ENCODE measurements around the gene CHCHD4.

The CHCHD4 gene

DNA sequence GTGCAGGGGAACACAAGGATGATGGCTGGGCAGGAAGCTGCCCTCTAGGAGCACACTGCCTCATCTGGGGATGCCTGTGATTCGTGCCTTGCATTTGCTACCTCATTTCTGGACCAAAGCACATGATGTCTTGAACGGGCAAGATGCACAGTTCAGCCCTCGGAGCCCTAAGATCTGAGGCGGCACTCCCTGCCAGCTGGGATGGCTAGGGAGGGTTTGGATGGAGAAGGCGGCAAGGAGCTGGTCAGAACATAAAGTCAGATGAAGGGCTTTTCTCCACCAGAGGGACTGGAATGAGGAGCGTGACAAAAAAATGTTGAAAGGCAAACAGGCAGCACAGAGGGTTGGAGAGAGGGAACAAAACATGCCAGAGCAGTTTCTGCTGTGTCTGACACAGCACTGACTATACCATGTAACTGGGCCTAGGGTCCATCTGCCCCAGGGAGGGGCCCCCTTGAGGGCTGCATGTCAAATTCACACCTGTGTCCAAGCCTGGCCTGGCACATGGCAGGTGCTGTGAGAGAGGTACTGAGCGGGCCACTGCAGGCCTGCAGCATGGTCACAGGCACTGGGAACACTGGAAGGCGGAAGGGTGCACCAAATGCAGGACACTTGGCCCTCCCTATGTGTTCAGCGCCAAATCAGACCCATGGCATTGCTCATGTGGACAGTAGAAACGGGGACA is 21.9 kb upstream of the CHCHD4 start:
- no peak for TF ChIP-seq CTCF (conservative IDR thresholded peaks at IDR 0.05; ENCODE audit: low read depth)
- ChIA-PET POLR2A (ENCODE audit: low non-redundant PET) (no interaction called here), CTCF (no interaction called here)
- no peak for DNase-seq (ENCODE audit: low spot score)
- peak overlapping the region; percentile 97 for H3K27ac ChIP-seq

DNA sequence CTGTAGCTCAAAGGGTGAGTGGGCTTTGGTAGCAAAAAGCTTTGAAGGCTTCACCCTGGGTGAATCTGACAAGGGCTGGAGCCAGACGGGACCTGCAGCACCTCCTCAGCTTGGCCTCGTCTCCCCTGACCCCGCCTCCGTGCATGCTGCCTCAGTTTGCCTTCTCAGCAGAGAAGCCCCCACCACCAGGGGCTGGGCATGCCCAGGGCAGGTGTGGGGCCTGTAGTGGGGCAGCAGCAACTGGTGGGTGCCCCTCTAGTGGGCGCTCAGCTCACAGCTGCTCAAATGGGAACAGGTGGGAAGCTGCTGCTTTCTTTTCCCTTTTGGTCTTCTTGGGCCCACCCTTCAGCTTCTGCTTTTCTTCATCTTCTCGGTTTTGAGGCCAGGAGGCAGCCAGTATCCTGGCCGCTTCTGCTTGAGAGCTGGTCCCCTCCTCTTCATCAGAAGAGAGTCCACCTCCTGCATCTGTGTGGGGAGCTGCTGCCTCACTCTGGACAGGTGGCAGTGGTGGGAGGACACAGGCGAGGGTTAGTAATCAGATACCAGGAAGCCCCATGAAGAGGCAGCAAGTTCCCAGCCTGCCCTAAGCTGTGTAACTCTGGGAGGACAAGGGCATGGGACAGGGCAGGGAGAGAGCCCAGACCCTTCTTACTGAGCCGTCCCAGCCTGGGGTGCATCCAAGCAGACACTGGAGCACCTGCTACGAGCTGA is 21.2 kb upstream of the CHCHD4 start:
- DNase-seq (ENCODE audit: low spot score): no peak
- CTCF ChIA-PET: no interaction called here
- POLR2A ChIA-PET (ENCODE audit: low non-redundant PET): interaction anchor here (0.9 kb wide), 1 partner anchor 9 kb away, joined by 3 read pairs; no protein-coding TSS in a partner anchor
- H3K27ac ChIP-seq: peak overlapping the region; percentile 97
- TF ChIP-seq CTCF (conservative IDR thresholded peaks at IDR 0.05; ENCODE audit: low read depth): no peak

DNA sequence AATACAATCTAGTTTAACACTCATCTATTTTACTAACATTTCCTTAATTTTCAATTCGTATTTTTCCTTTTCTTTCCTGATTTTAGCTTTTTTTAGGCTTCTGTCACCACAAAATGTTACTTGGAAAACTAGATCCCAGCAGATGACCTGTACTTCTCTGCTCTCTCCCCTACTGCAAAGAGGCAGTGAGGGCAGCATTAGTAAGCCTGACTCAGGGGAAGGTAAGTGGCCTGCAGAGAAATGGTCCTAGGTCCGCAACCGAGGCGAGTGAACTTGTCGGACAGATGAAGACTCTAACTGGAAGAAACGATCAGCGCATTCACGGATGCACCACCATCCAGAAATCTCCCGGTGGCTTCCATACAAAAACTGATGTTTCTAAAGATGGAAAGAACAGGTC is 20.6 kb upstream of the CHCHD4 start:
- CTCF ChIA-PET: no interaction called here
- TF ChIP-seq CTCF (conservative IDR thresholded peaks at IDR 0.05; ENCODE audit: low read depth): no peak
- peak overlapping the region; percentile 97 for H3K27ac ChIP-seq
- DNase-seq (ENCODE audit: low spot score): no peak
- POLR2A ChIA-PET (ENCODE audit: low non-redundant PET): interaction anchor here (0.9 kb wide), 1 partner anchor 8 kb away, joined by 3 read pairs; no protein-coding TSS in a partner anchor

- ChIA-PET CTCF (interaction anchor here (1.0 kb wide), 1 partner anchor 248 kb away, joined by 3 read pairs; no protein-coding TSS in a partner anchor), POLR2A (ENCODE audit: low non-redundant PET) (interaction anchor here (0.9 kb wide), 1 partner anchor 8 kb away, joined by 3 read pairs; no protein-coding TSS in a partner anchor)
- no peak for TF ChIP-seq CTCF (conservative IDR thresholded peaks at IDR 0.05; ENCODE audit: low read depth)
- peak; percentile 87 for DNase-seq (ENCODE audit: low spot score)
- peak overlapping the region; percentile 97 for H3K27ac ChIP-seq
These were observed 19.9 kb upstream of the CHCHD4 start for GRCh38 chr3:14144423-14145075.

DNA sequence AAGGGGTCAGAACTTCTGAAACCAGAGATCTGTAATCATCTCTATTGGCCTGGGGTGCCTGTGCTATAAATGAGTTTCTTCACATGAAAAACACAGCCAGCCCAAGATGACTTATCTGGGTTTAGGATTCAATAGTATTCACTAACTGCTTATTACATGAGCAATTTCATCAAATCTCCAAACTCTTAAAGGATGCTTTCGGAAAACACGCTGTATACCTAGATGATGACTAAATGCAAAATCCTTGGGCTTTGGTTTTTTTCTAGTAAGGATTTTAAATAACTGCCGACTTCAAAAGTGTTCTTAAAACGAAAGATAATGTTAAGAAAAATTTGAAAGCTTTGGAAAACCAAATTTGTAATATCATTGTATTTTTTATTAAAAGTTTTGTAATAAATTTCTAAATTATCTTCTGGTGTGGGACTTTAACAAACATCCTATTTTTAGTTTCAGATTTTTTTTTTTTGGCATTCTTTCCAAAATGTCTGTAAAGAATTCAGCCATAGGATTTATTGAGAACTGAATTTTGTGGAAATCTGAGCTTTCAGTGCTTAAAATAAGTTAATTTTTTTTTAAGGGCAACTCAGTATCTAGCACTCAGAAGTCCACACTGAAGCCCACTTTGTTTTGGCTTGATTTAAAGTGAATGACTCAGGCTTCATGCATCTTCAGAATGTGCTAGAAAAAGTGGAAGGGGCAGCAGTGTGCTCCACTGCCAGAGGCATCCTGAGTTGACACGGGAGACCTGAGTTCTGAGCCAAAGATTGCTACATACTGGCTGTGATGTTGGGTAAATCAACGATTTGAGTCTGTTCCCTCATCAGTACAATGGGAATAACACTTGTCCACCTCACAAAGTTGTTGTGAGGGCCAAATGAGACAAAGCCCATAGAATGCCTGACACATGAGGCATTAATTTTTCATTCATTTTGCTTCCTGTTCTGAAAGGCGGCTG is 18.9 kb upstream of the CHCHD4 start:
- peak overlapping the region; percentile 97 for H3K27ac ChIP-seq
- CTCF ChIA-PET: interaction anchor here (0.6 to 1.0 kb wide), 2 partner anchors 207 to 247 kb away, joined by 3 read pairs; no protein-coding TSS in a partner anchor
- no peak for TF ChIP-seq CTCF (conservative IDR thresholded peaks at IDR 0.05; ENCODE audit: low read depth)
- POLR2A ChIA-PET (ENCODE audit: low non-redundant PET): no interaction called here
- peak; percentile 73 for DNase-seq (ENCODE audit: low spot score)
